ENCODE measurements around the gene ZNF611.
"Not testable (repeated sequence)": the region's sequence is repeated elsewhere in the genome, so short reads cannot be mapped to it uniquely, and the experiment has no call there.

DNA sequence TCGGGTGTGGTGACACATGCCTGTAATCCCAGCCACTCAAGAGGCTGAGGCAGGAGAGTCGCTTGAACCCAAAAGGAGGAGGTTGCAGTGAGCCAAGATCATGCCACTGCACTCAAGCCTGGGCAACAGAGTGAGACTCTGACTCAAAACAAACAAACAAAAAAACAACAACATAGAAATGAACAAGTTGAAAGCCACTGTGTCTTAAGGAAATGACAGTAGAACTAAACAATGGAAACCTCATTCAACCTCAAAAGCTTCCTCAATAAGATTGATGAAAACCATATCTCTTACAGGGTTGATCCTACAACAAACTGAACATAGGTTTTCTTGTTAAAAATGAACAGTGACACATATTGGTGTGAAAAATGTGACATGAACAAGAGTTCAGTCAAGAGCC, 21.8 kb downstream of the ZNF611 start:
- TF ChIP-seq, protein P1, sequence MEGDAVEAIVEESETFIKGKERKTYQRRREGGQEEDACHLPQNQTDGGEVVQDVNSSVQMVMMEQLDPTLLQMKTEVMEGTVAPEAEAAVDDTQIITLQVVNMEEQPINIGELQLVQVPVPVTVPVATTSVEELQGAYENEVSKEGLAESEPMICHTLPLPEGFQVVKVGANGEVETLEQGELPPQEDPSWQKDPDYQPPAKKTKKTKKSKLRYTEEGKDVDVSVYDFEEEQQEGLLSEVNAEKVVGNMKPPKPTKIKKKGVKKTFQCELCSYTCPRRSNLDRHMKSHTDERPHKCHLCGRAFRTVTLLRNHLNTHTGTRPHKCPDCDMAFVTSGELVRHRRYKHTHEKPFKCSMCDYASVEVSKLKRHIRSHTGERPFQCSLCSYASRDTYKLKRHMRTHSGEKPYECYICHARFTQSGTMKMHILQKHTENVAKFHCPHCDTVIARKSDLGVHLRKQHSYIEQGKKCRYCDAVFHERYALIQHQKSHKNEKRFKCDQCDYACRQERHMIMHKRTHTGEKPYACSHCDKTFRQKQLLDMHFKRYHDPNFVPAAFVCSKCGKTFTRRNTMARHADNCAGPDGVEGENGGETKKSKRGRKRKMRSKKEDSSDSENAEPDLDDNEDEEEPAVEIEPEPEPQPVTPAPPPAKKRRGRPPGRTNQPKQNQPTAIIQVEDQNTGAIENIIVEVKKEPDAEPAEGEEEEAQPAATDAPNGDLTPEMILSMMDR (conservative IDR thresholded peaks at IDR 0.05), result not testable (repeated sequence)
- TF ChIP-seq EZH2 (IDR thresholded peaks at IDR 0.05; ENCODE audit: low read depth), result not testable (repeated sequence)
